Activated CD4-positive, alpha-beta T cell treated with anti-CD3 and anti-CD28 coated beads, Interleukin-2, Interleukin-6, amounts not matched to agents 100 ng/mL and 50 ng/mL, durations not matched to agents 16 hours and 8 hours (primary cell): ENCODE measurements around the gene AFF3.

Experiments
- DNase-seq: peaks from one replicate; pipeline ENCODE4 v3.0.0-alpha.2; 2020

The AFF3 gene

DNA sequence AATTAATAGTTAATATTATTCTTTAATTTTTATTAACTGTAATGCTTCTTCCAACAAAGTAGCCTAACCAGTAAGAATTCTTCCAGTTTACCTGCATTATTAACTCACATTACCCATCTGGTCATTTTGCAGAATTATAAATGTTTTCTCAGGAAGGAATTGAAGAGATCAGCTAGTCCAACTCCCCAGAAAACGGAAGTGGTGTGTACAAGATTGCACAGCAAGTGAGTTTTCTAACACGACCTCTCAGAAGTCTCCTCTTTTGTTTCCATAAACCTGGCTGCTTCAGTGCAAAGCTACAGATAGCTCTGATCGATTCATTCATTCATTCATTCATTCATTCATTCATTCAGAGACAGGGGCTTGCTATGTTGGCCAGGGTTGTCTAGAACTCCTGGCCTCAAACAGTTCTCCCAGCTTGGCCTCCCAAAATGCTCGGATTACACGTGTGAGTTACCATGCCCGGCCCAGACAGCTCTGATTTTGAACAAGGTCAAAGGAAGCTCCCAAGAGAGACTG lies 523.8 kb downstream of the AFF3 start:
- DNase-seq, result no peak

DNA sequence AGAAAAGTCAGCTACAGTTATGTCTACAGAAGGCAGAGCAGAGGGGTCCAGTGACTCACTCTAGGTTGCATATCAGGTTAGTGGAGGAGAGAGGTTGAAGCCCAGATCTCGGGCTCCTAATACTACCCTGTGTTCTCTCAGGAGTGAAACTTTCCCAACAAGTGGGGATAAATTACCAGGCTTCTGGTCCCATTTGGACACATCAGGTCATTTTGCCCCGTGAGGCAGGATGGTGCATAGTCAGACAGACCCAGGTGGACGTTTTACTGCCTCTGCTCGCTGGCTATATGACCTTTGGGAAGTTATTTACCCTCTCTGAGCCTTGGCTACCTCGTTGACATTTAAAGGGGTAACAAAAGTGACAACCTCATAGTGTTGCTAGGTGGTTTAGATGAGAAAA lies 524.6 kb downstream of the AFF3 start:
- DNase-seq, result no peak

DNA sequence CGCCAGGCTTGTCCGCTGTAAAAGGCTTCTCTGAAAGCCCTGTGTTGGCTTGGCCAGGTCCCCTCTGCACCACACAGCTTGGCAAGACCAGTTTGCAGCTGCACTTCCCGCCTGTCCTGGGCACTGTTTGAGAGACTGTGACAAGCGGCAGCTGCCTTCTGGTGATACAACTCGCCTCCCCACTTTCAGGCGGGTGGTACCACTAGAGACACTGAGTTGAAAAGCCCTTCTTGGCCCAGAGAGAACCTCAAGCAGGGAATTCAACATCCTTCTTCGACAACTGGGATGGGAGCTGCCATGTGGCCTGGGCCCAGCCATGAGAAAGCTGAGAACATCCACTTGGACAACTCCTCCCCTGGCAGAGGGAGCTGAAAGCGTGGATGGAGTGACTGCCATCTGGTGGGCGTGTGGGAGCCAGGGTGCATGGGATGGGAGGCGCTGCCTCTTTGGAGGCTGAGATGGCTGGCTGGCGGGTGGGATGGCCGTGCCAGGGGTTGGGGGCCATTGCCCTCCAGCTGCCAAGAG lies 527.1 kb downstream of the AFF3 start:
- no peak for DNase-seq

DNA sequence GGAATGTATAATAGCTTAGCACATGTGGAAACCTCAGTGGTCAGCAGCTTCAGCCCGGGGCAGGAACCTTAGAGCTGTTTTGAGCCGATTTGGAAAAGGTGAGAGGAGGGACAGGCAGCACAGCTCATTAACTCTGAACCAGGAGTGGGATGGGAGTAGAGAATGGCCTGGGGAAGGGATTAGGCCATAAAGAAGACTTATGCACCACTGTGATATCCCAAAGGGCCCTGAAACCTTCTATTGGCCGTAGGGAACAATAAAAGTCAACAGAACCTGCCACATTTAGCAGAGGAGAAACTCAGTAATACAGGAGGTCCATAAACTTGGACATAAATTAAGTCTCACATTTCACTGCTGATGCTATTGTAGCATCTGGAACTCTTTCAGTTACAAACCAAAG lies 528.4 kb downstream of the AFF3 start:
- no peak for DNase-seq

DNA sequence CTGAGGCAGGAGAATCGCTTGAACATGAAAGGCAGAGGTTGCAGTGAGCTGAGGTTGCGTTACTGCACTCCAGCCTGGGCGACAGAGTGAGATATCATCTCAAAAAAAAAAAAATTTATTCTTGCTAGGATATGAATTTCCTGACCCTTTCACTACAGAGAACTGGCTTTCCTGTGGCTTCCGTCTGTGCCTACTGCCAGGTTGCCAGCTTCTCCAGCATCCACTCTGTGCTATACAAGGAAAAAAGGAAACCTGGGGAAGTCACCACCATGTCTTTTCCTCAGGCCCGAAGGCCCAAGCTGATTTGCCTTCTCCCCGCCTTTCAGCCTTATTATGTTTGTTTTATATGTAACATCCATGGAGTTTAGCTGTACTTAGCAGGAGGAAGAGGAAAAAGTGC lies 530.6 kb downstream of the AFF3 start:
- DNase-seq, result no peak

DNA sequence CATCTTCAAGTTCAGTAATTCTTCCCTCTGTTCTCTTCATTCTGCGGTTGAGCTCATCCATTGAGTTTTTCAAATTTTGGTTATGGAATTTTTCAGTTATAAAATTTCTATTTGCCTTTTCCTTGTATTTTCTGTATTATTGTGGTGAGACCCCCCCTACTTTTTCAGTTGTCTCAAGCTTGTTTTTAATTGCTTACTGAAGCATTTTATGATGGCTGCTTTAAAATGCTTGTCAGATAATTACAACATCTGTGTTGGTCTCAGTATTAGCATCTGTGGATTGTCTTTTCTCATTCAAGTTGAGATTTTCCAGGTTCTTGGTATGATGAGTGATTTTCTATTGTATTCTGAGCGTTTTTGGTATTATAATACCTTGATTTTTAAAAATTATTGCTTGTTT lies 531.4 kb downstream of the AFF3 start:
- DNase-seq, result no peak

DNA sequence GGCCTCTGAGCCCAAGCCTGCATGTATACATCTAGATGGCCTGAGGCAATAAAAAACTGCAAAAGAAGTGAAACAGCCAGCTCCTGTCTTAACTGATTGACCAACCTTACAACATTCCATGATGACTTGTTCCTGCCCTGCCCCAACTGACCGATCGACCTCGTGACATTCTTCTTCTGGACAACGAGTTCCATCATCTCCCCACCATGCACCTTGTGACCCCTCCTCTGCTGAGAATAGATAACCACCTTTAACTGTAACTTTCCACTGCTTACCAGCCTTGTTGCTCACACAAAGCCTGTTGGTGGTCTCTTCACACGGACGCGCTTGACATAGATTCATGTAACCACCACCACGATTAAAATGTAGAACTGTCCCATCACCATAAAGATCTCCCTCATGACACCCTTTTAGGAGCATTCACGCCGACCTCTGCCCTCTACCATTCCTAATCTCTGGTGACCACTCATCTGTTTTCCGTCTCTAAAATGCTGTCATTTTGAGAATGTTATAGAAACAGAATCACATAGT lies 532.5 kb downstream of the AFF3 start:
- no peak for DNase-seq

DNA sequence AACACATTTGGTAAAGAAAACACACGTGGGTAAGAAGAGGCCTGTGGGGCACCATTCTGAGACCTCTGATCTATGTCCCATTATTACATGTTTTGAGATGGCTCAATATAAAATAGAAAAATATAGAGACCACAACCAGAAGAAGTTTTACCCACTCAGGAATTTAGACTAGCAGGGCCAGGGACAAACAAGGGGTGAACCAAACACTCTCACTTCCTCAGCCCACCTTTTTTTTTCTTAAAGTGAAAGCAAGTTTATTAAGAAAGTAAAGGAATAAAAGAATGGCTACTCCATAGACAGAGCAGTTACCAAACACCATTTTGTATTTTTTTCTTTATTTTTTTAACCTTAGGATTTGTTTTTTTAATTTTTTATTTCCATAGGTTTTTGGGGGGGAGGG lies 533.5 kb downstream of the AFF3 start:
- no peak for DNase-seq

DNA sequence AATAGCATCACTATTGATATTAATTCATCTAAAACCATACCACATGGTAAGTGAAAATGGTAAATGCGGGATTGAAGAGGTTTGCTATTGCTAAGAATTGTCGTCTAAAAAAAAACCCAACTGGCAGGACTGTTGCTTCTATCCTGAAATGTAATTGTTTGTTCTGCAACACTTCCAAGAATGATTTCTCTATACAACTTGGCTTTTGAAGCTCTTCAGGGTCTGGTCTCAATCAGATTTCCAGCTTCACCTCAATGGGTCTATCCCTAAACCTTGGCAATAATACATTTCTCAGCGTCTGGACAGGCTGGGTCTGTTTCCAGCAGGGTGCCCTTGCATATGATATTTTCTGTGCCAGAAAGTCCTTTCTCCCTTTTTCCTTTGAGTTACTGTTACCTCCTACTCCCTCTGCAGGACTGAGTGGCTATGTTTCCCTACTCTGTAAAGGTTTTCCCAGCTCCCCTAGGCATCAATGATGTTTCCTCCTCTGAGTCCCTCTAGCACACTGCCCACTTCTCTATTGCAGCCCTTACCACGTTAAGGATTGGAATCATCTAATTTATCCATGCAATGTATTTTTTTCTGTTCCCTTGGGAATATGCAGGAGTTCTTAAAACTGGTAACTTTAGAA lies 534.4 kb downstream of the AFF3 start:
- DNase-seq, result no peak

DNA sequence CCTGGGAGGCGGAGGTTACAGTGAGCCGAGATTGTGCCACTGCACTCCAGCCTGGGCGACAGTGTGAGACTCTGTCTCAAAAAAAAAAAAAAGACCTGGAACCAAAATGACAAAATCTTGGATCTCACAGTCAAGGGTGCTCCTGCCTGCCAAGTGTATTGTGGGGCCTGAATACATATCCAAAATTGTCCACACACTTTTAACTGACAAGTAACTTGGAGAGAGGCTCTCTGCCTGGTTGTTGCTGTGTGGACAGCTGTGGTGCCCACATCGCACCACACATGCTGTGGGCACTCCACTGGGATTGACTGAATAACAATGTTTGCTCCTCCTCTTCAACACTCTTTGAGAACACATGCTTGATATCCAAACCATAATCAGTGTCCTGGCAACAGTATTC lies 534.9 kb downstream of the AFF3 start:
- no peak for DNase-seq

DNA sequence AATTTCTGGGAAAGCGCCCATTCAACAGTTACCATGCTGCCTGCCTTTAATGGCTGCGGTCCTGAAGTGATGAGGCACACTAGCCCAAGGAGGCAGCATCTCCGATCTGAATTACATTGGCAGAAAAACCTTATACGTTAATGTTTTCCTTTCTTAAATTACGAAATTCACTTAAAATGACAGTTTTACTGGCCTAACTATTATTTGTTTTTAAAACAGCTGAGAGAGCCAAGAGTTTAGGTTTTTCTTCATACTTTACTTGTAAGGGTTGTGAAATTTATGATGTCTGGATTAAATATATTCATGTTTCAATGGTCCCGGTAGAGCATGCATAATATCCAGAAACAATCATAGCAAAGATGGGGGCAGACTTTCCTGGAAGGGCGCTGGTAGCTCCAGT lies 537.4 kb downstream of the AFF3 start:
- DNase-seq, result no peak

DNA sequence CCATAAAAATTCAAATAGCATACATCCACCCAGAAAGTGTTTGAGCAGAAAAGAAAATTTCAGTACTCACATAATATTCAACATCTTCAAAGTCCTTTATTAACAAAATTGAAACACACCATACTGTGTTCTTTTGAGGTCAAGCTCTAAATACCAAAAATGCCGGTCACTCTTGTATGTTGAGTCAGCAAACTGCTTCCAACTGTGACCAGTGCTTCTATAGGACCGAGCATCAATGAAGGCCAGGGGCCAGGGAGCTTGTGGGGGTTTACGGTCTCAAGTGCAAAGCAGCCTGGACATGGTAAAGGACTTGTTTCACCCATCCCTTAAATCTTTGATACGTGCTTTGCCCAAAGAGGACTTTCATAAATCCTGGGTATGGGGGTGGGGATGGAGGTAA lies 539.9 kb downstream of the AFF3 start:
- DNase-seq, result no peak

DNA sequence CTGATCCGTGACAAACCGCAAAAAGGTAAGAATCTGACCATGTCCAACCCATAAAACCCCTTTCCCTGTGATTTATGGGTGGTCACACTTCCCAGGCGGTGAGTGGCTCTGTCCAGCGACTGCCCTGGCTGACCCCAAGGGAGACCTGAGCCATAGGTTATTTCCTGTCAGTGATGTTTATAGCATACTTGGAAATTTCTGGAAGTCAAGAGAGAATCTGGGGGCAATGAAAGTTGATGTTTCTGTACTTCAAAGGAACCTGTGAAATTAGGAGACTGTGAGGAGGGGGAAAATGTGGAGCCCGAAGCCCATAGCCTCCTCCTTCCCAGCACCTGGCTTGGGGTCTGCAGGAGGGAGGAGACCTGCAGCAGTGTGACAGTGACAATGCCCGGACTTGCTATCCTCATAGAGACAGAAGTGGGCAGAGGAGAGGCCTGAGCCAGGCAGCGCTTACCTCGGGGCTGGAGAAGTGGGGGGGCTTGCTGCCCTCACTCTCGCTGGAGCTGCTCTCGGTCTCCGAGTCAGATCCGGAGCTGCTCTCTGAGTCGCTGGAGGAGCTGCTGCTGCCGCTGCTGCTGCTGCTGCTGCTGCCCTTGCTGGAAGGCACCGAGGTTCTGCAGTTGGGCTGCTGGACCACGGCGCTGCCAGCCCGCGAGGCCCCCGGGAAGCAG lies 541.3 kb downstream of the AFF3 start:
- DNase-seq, result no peak

DNA sequence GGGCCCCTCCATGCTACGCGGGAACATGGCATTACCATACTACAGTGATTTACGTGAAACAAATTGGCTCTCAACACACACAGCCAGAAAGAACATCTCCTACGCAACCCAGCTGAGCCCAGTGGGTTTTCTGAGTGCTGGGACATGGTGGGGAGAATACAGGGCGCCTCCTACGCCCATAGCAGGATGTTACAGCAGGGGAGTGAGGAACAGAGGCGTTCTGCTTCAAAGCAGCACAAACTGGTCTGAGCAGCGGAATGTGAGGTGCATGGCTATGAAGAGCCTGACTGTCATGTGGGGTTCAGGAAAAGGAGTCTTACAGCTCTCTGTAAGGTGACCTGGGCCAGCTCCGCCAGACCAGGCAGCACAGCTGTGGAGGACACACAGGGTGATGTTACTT lies 543.9 kb downstream of the AFF3 start:
- no peak for DNase-seq

DNA sequence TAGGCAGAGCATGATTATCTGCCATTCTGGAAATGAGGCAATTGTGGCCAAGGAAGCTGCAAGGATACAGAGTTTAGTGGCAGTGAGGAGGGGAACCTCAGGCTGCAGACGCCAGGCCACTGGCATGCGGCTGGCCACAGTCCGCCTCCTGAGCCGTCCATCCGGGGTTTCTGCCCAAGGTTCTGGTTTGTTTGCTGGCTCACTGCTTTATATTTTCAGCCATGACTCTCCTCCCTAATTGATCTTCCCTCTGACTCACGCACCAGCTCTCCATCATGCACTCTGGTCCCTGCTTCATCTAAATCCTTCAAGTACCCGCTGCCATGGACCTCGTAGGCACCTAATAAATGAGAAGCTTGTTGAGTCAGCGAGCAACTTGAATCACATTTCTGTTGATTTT lies 544.8 kb downstream of the AFF3 start:
- DNase-seq, result no peak

DNA sequence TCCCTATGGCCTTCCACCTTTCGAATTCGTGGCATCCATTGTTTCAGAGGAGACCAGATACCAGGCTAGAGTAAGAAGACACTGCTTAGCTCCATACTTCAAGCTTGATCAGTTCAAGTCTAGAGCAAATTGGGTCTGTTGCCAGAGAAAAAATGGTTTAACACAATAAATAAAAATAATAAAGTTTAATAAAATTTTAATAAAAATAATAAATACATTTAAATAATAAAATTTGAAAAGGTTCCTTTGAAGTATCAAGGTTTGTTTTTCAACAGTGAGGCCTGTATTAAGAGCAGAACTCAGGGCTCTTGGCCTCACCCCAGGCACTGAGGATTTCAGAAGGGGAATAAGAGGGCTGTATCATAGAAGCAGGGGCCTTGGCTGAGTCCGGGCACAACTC lies 547.0 kb downstream of the AFF3 start:
- no peak for DNase-seq

DNA sequence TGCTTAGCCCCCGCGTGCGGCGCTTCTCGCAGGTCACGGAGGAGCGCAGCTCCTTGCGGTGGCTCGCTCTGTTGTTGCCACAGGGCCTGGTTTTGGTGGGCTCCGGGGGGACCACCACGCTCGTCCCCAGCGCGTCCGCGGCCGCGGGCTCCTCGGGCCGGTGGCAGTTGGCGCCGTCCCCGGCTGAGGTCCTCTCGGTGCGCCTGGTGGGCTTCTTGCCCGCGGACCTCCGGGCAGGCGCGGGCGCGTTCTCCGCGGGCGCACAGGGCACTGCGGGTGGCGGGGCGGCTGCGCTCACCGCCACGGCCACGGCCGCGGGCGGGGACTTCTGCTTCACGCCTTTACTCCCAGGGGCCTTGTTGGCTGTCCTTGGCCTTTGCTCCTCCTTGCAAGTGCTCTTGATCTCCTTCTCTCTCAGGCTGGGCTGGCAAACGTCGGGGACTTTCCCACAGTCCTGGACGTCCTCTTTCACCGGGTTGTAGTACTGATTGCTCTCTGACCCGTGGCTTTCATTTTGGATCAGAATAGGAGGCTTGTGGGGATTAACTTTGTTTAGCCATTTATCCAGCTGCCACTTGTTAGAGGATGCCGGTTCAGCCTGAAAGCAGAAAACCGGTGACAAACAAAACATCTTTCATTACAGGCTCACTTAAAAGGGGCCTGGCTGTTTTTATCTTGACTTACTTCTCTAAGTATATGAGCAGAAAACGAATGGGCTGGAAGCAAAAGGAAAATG lies 548.5 kb downstream of the AFF3 start:
- DNase-seq, result no peak

DNA sequence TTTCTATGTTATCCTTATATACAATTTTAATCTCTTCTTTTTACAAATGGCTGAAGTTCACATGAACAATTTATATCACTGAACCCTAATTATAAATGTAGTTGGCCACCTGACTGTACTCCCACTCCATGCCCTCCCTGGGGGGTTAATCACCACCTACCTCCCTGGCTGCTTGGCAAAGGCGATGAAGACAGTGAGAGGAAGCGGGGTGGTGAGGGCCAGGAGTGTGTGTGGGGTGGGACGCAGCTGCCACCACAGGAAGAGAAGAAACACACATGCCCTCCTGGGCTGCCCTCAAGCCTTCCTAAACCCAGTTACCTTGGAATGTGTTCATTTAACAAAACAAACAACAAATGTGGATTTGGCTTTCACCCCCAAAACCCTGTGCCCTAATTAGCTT lies 565.6 kb downstream of the AFF3 start:
- no peak for DNase-seq

DNA sequence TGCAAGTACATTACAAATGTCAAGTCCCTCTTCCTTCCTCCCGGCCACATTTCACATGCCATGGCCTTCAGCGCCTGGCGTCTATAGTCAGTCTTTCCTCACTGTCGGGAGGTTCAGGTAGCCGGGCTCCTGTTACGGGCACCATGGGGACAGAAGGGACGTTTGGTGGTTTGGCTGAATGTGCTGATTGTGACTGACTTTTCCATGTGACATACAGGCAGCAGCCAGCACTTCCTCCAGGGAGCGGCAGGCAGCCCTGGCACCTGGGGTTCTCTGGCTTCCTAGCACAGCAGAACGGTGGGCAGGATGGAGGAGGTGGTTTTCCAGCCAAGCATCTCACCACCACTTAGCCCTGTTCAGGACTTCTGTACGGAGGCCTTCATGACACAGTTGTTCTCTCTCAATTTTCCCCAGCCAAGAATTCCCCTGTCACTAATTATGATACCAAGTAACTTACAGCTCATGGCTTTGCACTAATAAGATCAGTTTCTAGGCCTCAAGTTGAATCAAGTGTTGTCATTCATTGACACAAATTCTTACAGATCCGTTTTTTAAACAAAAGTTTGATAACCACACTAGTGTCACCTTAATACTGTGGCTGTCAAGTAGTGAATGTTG lies 568.6 kb downstream of the AFF3 start:
- DNase-seq, result no peak

DNA sequence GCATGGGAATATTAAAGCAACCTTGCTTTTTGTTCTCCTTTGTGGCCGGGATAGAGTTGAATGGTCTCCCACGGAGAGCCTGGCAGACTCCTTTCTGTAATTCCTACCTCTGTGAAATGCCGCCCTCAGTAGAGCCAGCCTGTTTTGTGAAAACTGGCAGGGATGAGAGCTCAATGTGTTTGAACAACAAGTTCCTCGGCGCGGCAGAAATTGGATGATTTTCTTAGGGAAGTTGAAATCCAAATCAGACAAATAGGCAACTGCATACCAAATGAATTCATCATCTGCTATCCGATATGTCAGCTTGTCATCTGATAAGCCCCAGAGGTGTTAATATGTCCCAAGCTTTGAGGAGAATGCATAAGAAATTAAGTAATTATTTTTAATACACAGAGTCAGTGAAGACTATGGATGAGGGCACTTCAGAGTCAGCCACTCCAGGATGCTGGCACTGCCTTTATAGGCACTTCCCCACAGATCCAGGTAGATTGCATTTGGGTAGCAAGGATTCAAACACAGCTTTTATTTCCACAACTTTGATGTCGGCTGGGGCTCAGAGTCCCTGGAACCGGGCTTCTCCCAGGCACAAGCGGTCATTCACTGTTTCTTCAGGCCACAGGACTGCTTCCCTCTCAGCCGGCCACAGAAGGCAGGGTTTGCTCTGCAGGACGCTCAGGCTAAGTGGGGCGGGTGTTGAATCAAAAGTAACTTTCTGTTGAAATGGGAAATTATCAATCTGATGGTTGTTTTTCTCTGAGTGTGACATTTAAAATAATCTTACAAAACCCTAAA lies 569.8 kb downstream of the AFF3 start:
- no peak for DNase-seq

DNA sequence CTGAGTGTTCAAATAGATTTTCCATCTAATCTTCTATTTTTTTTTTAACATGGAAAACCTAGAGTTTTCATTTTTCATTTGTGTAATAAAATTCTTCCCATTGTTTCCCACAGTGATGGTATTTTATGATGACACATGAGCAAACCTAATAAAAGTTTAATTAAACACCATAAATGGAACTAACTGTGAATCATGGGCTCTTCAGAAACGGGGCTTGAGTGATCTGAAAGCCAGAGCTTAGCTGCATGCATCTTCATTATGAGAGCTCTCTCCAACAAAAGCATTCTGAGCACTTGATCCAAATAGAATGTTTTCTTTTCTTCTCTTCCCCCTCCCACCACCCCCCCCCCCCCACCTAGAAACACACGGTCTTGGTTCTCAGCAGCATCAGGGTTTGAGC lies 570.4 kb downstream of the AFF3 start:
- DNase-seq, result no peak

DNA sequence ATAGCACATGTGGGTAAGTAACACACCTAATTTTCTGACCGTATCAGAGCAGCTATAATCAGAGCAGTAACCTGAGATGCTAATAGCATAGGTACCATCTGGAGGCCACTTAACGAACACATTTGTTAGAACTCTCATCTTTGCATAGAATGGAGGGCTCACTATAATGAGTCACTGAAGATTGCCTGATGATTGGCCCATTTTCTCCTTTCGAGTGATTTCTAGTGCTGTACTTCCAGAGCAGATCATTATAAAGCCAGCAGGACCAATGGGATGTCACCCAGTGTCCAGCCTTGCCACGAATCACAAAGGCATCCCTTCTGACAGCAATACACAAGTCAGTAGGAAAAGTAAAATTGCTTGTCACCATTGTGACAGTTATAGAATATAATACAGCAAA lies 570.9 kb downstream of the AFF3 start:
- DNase-seq, result no peak
